C4-2B (cell line): ENCODE data around the gene BLOC1S5.

Experiments
- CTCF ChIP-seq: fragments of 450-650 bp; conservative IDR thresholded peaks from 2 replicates; pipeline ENCODE4 v1.5.1; 2017; ENCODE audit warnings: mild to moderate bottlenecking
- ZFX ChIP-seq: fragments of 450-650 bp; IDR thresholded peaks from 2 replicates; pipeline ENCODE4 v1.6.1; 2017

- TF ChIP-seq CTCF (no peak), ZFX (no peak)
Measured at GRCh38 chr6:8110725-8111124, 46.5 kb upstream of the BLOC1S5 start.
